GM18519 (cell line): Measurements from ENCODE around the gene CBLN3.
"Not testable (repeated sequence)": the region's sequence is repeated elsewhere in the genome, so short reads cannot be mapped to it uniquely, and the experiment has no call there.

Source experiments
- ATAC-seq: cut with Tn5 transposase; IDR thresholded peaks from one replicate; pipeline ENCODE4 v1.9.1; 2021; ENCODE audit warnings: mild to moderate bottlenecking, moderate library complexity; ENCODE audit not compliant: unreplicated experiment, low FRiP score

Gene CBLN3

GRCh38 chr14:24429395-24430142, at the start of gene CBLN3, which contains the start of gene KHNYN:
CBLN3 (minus strand) TSS chr14:24429668; CDS start chr14:24429054, 614 bp downstream.
KHNYN (plus strand) TSS chr14:24429954; CDS start chr14:24430731, 777 bp downstream.
- peak; percentile 73 for ATAC-seq

- ATAC-seq = no peak
These were observed 45.8 kb upstream of the CBLN3 start for GRCh38 chr14:24475261-24475660.

GRCh38 chr14:24473211-24473610, 43.7 kb upstream of the CBLN3 start:
- no peak for ATAC-seq

- not testable (repeated sequence) for ATAC-seq
These were observed 41.0 kb upstream of the CBLN3 start for GRCh38 chr14:24470450-24470849.

- no peak for ATAC-seq
These were observed 36.3 kb upstream of the CBLN3 start for GRCh38 chr14:24465805-24466204.

GRCh38 chr14:24465368-24465767, 35.9 kb upstream of the CBLN3 start:
- no peak for ATAC-seq

- ATAC-seq = no peak
These were observed 34.7 kb upstream of the CBLN3 start for GRCh38 chr14:24463884-24464785.

GRCh38 chr14:24463017-24463883, 33.8 kb upstream of the CBLN3 start:
- ATAC-seq = no peak

- no peak for ATAC-seq
These were observed 31.9 kb upstream of the CBLN3 start for GRCh38 chr14:24461336-24461735.

GRCh38 chr14:24459331-24459730, 29.9 kb upstream of the CBLN3 start:
- no peak for ATAC-seq

GRCh38 chr14:24458736-24459135, 29.3 kb upstream of the CBLN3 start:
- no peak for ATAC-seq

GRCh38 chr14:24456980-24457379, 27.5 kb upstream of the CBLN3 start:
- no peak for ATAC-seq

GRCh38 chr14:24450828-24451227, 21.4 kb upstream of the CBLN3 start:
- ATAC-seq = not testable (repeated sequence)

GRCh38 chr14:24443053-24443665, 13.7 kb upstream of the CBLN3 start:
- no peak for ATAC-seq

GRCh38 chr14:24442240-24443052, 13.0 kb upstream of the CBLN3 start, which contains the start of gene SDR39U1:
SDR39U1 (minus strand) TSS chr14:24442776; CDS start chr14:24442769, 7 bp downstream.
- ATAC-seq = peak; percentile 86

- ATAC-seq = no peak
These were observed 12.4 kb upstream of the CBLN3 start for GRCh38 chr14:24441904-24442239.

- ATAC-seq = no peak
These were observed 12.0 kb upstream of the CBLN3 start for GRCh38 chr14:24441485-24441884.

- no peak for ATAC-seq
These were observed 11.3 kb upstream of the CBLN3 start for GRCh38 chr14:24440606-24441399.
